ENCODE data around the gene CREB3L4.

The CREB3L4 gene

DNA sequence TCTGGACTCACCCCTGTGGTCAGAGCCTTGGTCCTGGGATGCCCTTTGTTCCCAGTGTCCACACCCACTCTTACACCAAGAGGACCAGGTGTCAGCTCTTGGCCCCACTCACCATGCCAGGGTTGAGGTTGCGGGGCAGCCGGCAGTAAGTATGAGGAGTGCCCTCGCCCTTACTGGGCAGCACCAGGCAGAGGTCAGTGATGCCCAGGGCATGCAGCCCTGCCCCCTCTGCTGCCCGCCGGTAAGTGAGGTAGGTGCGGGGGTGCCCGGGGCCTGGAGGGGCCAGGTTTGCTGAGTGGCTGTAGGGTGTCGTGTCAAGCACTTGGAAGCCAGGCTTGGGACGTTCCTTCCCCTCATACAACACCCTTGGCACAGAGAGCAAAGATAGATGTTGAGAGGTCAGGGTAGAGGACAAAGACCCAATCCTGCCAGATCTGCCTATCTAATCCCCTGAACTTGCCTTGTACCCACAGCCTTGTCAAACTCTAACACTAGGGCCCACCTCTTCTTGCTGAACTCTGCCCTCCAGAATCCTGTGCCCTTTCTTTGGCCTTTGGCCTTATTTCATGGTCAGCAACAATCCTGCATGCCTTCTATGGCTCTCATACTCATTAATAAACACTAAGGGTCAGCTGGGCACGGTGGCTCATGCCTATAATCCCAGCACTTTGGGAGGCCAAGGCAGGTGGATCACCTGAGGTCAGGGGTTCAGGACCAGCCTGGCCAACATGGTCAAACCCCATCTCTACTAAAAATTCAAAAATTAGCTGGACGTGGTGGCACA is 24.7 kb upstream of the CREB3L4 start:
- Histone ChIP-seq H3K4me3 (ENCODE audit: low read length) (no peak overlapping the region), H3K36me3 (ENCODE audit: insufficient read depth, low read length) (peaks cover 55% of the 10 kb centered on the region), H2AFZ (ENCODE audit: low read depth, low read length) (no peak overlapping the region), H3K9me3 (ENCODE audit: low read length) (no peaks in the 10 kb centered on the region), H3K27me3 (ENCODE audit: insufficient read depth, low read length) (no peaks in the 10 kb centered on the region), H3K4me1 (ENCODE audit: insufficient read depth, low read length) (peaks cover 16% of the 10 kb centered on the region)

DNA sequence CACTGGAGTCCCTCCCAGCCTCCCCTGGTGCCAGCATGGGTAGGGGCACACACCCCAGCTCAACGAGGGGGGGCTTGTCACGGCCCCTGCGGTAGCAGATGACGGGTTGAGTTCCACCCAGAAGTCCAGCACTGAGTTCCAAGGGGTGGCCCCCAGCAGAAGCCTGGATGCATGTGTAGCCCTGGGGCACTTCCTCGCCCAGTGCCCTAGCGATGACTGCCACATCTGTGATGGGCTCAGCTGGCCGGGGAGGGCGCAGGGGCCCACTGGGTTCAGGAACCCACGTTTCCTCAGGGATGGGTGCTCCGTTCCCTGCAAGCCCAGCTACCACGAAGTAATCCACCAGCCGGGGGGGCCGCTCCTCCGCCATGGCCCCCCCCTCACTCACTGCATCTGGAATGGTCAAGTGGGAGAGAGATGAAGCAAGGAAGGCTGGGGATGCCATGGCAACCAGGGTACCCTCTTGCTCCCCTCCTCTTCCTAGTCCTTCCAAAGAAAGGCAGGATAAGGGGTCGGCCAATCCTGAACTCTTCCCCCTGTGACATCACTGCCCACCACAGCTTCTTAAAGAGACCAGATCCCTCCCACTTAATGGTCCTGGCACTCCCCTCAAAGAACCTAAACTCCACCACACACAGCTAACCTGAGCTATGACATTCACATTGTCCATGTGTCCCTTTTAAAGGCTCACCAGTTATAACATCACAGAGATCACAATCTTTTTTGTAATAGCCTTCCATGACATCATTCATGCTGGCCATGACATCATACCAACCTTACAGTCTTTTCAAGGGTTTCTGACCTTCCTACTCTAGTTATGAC is 23.5 kb upstream of the CREB3L4 start:
- Histone ChIP-seq H3K36me3 (ENCODE audit: insufficient read depth, low read length) (peaks cover 64% of the 10 kb centered on the region), H3K9me3 (ENCODE audit: low read length) (no peaks in the 10 kb centered on the region), H3K4me1 (ENCODE audit: insufficient read depth, low read length) (peaks cover 16% of the 10 kb centered on the region), H3K4me3 (ENCODE audit: low read length) (no peak overlapping the region), H3K27me3 (ENCODE audit: insufficient read depth, low read length) (no peaks in the 10 kb centered on the region), H2AFZ (ENCODE audit: low read depth, low read length) (no peak overlapping the region)

DNA sequence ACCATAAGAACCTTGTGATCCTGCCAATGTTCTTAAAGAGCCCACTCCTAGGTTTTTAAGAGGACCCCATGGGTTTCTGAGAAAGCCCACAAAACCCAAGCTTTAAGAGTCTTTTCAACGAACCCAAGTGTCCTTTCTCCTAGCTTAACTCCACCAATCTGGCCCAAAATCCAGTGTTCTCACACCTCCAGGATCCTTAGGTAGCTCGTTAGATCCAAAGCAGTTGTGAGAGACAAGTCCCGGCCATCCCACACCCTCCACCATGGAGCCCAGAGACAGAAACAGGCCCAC is 22.9 kb upstream of the CREB3L4 start:
- peaks cover 16% of the 10 kb centered on the region for H3K4me1 ChIP-seq (ENCODE audit: insufficient read depth, low read length)
- H3K9me3 ChIP-seq (ENCODE audit: low read length) = no peaks in the 10 kb centered on the region
- no peak overlapping the region for H3K4me3 ChIP-seq (ENCODE audit: low read length)
- no peaks in the 10 kb centered on the region for H3K27me3 ChIP-seq (ENCODE audit: insufficient read depth, low read length)
- no peak overlapping the region for H2AFZ ChIP-seq (ENCODE audit: low read depth, low read length)
- peaks cover 61% of the 10 kb centered on the region for H3K36me3 ChIP-seq (ENCODE audit: insufficient read depth, low read length)

DNA sequence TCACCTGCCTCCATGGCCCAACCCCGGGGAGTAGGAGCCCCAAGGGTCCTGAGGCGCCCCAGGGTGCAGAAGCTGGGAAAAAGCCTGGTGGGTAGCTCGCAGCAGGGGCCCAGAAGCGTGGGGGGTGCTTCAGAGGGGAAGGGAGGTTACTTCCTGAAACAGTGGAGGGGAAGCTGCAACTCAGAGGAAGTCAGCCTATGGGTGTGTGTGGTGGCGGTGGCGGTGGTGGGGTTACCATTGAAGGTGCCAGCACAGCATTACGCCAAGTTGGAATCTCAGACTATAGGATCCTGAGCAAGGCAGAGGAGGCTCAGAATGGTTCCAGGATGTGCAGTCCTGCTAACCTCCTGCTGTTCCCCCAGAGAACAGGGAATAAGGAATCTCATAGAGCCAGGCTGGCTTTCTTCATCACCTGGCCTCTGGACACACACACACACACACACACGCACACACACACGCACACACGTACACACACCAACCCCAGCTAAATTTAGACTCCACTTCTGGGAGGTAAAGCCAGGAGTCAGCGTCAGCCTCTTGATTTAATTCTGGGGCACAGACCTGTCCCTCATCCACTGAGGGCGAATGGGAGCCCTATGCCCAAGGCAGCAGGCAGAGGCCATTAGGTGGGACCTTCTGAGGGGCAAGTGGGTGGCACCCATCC is 22.4 kb upstream of the CREB3L4 start:
- no peak overlapping the region for H2AFZ ChIP-seq (ENCODE audit: low read depth, low read length)
- no peaks in the 10 kb centered on the region for H3K9me3 ChIP-seq (ENCODE audit: low read length)
- H3K27me3 ChIP-seq (ENCODE audit: insufficient read depth, low read length) = no peaks in the 10 kb centered on the region
- H3K4me1 ChIP-seq (ENCODE audit: insufficient read depth, low read length) = peaks cover 16% of the 10 kb centered on the region
- peaks cover 61% of the 10 kb centered on the region for H3K36me3 ChIP-seq (ENCODE audit: insufficient read depth, low read length)
- H3K4me3 ChIP-seq (ENCODE audit: low read length) = peak overlapping the region; percentile 63

DNA sequence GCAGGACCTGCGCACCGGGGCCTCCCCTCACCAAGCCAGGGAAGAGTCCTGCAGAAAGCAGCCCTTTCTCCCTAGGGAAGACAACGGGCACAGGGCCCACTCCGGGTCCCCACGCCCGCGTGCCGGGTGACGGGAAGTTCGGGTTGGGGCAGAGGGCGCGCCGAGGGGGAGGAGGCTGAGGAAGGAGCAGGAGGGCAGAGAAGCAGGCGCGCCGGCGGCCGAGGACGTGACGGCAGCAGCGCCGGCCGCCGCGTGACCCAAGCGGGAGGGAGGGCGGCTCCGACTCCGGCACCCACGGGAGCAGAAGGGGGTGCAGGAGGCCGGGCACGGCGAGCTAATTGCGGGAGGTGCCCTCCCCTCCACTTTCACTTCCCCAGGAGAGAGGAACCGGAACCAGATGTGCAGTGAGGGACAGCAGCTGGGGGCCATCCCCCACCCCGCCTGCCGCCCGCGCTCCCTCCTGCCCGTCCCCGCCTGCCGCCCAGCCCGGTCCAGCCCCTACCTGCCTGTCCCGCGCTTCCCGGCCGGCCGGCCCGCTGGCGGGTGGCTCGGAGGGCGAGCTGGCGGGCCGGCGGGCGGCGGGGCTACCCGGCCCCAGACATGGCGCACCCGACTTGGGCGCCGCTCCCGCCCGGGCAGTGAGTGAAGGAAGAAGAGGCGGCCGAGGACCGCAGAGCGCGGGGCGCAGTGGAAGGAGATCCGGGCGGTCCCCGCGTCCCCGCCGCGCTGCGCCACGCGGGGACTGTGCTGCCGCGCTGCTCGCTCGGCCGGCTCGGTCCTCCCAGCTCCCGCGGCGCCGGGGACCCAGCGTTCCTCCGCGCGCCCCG is 21.7 kb upstream of the CREB3L4 start:
- no peaks in the 10 kb centered on the region for H3K9me3 ChIP-seq (ENCODE audit: low read length)
- H3K4me3 ChIP-seq (ENCODE audit: low read length) = peak overlapping the region; percentile 63
- peaks cover 16% of the 10 kb centered on the region for H3K4me1 ChIP-seq (ENCODE audit: insufficient read depth, low read length)
- peaks cover 61% of the 10 kb centered on the region for H3K36me3 ChIP-seq (ENCODE audit: insufficient read depth, low read length)
- no peaks in the 10 kb centered on the region for H3K27me3 ChIP-seq (ENCODE audit: insufficient read depth, low read length)
- H2AFZ ChIP-seq (ENCODE audit: low read depth, low read length) = peak overlapping the region; percentile 89

DNA sequence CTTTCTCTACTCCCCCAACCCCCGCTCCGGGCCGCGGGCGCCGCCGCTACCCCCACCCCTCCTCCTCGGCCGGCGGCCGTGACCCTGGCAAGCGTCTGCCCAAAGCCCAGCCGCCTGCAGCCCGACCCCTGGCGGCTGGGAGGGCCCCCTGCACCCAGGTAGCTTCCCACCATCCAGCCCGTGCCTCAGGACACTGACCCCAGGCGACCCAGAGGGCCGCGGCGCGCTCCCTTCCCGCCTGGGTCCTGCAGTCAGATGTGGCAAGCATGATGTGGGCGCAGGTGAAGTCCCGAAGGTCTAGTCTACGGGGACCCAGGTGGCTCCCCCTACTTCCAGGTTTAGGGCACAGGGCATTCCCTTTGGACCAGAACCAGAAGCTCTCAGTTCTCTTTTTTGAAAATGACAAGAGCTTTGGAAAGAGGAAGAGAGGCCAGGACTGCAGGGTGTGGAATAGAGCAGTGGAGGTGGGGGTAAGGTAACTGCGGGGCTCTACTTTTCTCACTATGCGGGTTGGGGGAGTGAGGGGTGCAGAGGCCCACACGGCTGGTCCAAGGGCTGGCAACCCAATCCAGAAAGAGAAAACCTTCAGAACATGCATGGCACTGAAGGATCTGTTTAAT is 21.0 kb upstream of the CREB3L4 start, which contains the start of gene DENND4B:
Gene DENND4B (minus strand): TSS at position 97 of the 620 bp plus-strand sequence. CDS start 2,344 bp downstream, outside the sequence.
- no peaks in the 10 kb centered on the region for H3K27me3 ChIP-seq (ENCODE audit: insufficient read depth, low read length)
- H2AFZ ChIP-seq (ENCODE audit: low read depth, low read length) = peak within 1 kb of the TSS; percentile 89
- H3K9me3 ChIP-seq (ENCODE audit: low read length) = no peaks in the 10 kb centered on the region
- peak within 1 kb of the TSS; percentile 63 for H3K4me3 ChIP-seq (ENCODE audit: low read length)
- H3K4me1 ChIP-seq (ENCODE audit: insufficient read depth, low read length) = peaks cover 16% of the 10 kb centered on the region
- H3K36me3 ChIP-seq (ENCODE audit: insufficient read depth, low read length) = peaks cover 62% of the 10 kb centered on the region

DNA sequence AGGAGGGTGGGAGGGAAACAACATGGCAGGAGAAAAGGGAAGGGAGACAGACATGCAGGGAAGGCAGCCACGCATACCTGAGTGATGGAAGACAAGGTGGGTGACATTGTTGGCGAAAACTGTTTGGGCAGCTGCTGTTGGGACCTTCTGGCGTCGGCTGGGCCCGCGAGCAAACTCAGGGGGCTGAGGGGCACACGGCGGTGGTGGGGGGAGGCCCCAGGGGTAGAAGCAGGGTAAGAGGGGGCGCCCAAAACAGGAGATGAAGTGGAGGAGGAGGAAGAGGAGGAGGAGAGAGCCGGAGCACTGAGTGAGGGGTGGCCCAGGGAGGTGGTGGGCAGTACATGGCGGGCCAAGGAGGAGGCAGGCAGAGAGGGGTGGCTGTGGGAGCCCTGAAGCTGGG is 16.5 kb upstream of the CREB3L4 start:
- Histone ChIP-seq H3K27me3 (ENCODE audit: insufficient read depth, low read length) (no peaks in the 10 kb centered on the region), H3K4me1 (ENCODE audit: insufficient read depth, low read length) (peaks cover 7% of the 10 kb centered on the region), H3K9me3 (ENCODE audit: low read length) (no peaks in the 10 kb centered on the region), H2AFZ (ENCODE audit: low read depth, low read length) (no peak overlapping the region), H3K36me3 (ENCODE audit: insufficient read depth, low read length) (peaks cover 67% of the 10 kb centered on the region), H3K4me3 (ENCODE audit: low read length) (no peak overlapping the region)

DNA sequence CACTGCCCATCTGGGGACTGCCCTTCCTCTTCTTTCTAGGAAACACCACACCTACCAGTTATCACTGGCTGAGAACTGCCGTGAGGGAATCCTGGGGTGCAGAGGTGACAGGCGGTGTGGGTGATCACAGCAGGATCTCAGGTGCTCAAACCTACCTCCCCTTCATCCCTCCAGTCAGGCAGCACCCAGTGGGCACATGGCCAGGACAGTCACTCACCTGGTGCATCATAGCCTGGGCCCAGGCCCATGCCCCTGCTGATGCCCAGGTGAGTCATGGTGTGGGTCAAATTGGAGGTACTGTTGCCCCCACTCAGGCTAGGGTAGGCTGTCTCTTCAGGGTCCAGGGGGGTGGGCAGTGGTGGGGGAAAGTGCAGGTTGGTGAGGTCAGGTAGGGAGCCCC is 15.9 kb upstream of the CREB3L4 start:
- H3K27me3 ChIP-seq (ENCODE audit: insufficient read depth, low read length) = no peaks in the 10 kb centered on the region
- peaks cover 67% of the 10 kb centered on the region for H3K36me3 ChIP-seq (ENCODE audit: insufficient read depth, low read length)
- H3K4me3 ChIP-seq (ENCODE audit: low read length) = no peak overlapping the region
- no peaks in the 10 kb centered on the region for H3K9me3 ChIP-seq (ENCODE audit: low read length)
- H3K4me1 ChIP-seq (ENCODE audit: insufficient read depth, low read length) = peaks cover 11% of the 10 kb centered on the region
- no peak overlapping the region for H2AFZ ChIP-seq (ENCODE audit: low read depth, low read length)

DNA sequence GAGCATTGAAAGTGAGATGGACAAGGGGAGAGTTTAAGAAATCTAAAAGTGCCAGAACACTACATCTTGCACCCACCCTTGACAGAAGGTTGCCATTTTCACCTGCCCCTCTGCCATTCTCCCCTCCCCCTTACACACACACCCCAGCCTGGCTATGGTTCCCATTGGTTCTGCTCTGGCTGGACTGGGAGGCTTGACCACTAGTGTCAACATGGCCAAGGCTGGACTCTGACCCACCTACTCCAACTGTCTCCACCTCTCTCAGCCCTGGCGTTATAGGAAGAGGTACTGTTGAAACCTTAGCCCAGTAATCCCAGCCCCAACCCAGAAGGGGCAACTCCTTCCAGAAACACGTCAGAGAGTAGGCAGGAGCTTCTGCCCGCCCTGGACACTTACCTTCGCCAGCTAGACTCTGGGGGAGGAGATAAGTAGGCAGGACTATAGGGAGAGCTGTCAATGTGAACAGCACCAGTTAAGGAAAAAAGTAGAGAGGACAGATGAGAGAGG is 13.8 kb upstream of the CREB3L4 start:
- Histone ChIP-seq H3K4me3 (ENCODE audit: low read length) (no peak overlapping the region), H3K27me3 (ENCODE audit: insufficient read depth, low read length) (no peaks in the 10 kb centered on the region), H3K36me3 (ENCODE audit: insufficient read depth, low read length) (peaks cover 48% of the 10 kb centered on the region), H2AFZ (ENCODE audit: low read depth, low read length) (no peak overlapping the region), H3K9me3 (ENCODE audit: low read length) (no peaks in the 10 kb centered on the region), H3K4me1 (ENCODE audit: insufficient read depth, low read length) (peaks cover 19% of the 10 kb centered on the region)

DNA sequence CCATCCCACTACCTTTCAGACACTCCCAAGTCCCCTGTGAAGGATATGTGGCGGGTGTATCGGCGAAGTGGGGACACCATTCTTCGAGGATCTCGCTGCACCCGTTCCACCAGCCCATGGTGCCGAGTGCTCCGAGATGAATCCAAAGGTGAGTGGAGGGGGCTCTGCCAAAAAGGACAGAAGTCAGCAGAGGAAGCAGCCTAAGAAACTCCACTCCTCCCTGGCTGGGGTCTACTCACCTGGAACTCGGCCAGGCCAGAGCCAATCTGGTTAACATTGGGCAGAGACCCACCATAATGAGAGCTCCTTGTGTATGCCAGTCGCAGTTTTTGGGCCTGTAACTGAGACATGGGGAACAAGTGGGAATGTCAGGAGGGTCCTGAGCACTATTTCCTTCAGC is 12.9 kb upstream of the CREB3L4 start:
- H3K4me3 ChIP-seq (ENCODE audit: low read length) = no peak overlapping the region
- no peaks in the 10 kb centered on the region for H3K9me3 ChIP-seq (ENCODE audit: low read length)
- H3K4me1 ChIP-seq (ENCODE audit: insufficient read depth, low read length) = peaks cover 19% of the 10 kb centered on the region
- peaks cover 47% of the 10 kb centered on the region for H3K36me3 ChIP-seq (ENCODE audit: insufficient read depth, low read length)
- H2AFZ ChIP-seq (ENCODE audit: low read depth, low read length) = no peak overlapping the region
- H3K27me3 ChIP-seq (ENCODE audit: insufficient read depth, low read length) = no peaks in the 10 kb centered on the region

DNA sequence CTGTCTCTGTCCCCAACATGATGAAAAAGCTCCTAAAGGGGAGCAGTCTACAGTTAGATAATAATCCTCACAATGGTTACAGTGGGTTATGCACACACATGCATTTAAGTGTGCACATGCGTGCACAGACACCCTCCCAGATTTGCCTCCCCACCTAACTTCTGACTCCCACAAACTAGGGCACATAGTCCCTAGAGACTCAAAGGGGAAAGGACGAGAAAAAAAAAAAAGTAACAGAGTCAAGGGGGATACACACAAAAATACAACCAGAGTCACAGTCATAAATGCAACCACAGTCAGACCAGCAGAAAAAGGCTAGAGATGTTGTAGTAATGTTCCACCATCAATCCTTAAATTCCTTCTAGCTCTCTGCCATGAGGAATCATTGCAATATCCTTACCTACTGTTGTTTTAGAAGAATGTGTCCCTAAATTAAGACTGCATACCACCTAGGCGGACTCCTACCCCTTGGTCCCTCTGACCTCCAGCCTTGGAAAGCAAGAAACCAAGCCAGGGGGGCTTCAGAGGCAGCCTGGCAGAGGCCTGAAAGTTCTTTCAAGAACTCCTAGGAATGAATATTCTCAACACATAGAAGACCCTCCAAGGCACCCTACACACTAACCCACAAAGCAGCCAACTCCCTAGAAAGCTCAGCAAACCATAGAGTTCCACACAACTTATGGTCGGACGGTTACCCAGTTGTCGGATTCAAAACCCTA is 10.5 kb upstream of the CREB3L4 start:
- H3K4me1 ChIP-seq (ENCODE audit: insufficient read depth, low read length) = peaks cover 29% of the 10 kb centered on the region
- no peaks in the 10 kb centered on the region for H3K27me3 ChIP-seq (ENCODE audit: insufficient read depth, low read length)
- peaks cover 39% of the 10 kb centered on the region for H3K36me3 ChIP-seq (ENCODE audit: insufficient read depth, low read length)
- no peak overlapping the region for H2AFZ ChIP-seq (ENCODE audit: low read depth, low read length)
- H3K9me3 ChIP-seq (ENCODE audit: low read length) = no peaks in the 10 kb centered on the region
- peak overlapping the region; percentile 76 for H3K4me3 ChIP-seq (ENCODE audit: low read length)

DNA sequence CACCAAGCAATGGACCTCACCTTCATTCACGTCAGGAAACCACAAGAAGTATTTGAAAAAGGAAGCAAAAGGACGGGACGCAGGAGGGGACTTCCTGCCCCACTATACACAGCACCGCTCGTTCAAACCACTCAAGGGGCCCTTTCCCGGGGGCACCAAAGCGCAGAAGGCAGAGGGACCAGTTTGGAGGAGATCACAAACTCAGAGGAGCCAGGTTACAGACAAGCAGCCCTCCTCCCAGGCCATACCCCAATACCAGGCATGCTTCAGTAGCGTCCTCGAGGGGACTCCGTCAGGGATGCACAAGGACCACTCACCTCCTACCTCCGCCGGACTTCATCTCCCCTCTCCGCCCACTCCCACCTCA is 10.0 kb upstream of the CREB3L4 start:
- peak overlapping the region; percentile 52 for H2AFZ ChIP-seq (ENCODE audit: low read depth, low read length)
- no peaks in the 10 kb centered on the region for H3K9me3 ChIP-seq (ENCODE audit: low read length)
- peak overlapping the region; percentile 76 for H3K4me3 ChIP-seq (ENCODE audit: low read length)
- H3K27me3 ChIP-seq (ENCODE audit: insufficient read depth, low read length) = no peaks in the 10 kb centered on the region
- peaks cover 34% of the 10 kb centered on the region for H3K4me1 ChIP-seq (ENCODE audit: insufficient read depth, low read length)
- H3K36me3 ChIP-seq (ENCODE audit: insufficient read depth, low read length) = peaks cover 33% of the 10 kb centered on the region
